Tibial artery (tissue), 4 donors: ENCODE measurements around the gene MTHFD1L.
A peak's percentile ranks its signal among the peaks of the same experiment; 100 is the strongest.

Experiments used
- DNase-seq, 2 donors: peaks; one replicate each; pipeline ENCODE4 v3.0.0-alpha.2; 2019
- H3K27ac ChIP-seq, 2 donors: fragments of 200-600 bp; sonication (generic) in 1 of 2; 1 replicate in 1 of 2; 2 replicates in 1 of 2; pipeline ENCODE4 v1.5.1; 2018 to 2019; ENCODE audit warnings: mild to moderate bottlenecking in 1 of 2
- H3K27me3 ChIP-seq, 2 donors: fragments of 200-600 bp; sonication (generic) in 1 of 2; one replicate each; pipeline versions ENCODE4 v1.5.1 to v1.6.0; 2016 to 2019
- H3K36me3 ChIP-seq, 3 donors: fragments of 200-600 bp; sonication (generic) in 2 of 3; one replicate each; pipeline ENCODE4 v1.5.1; 2016 to 2019; ENCODE audit warnings: mild to moderate bottlenecking in 2 of 3
- H3K4me1 ChIP-seq, 4 donors: fragments of 200-600 bp; sonication (generic) in 2 of 4; 1 replicate in 3 of 4; 2 replicates in 1 of 4; pipeline ENCODE4 v1.5.1; 2016 to 2019
- H3K4me3 ChIP-seq, 2 donors: fragments of 200-600 bp; sonication (generic) in 1 of 2; 1 replicate in 1 of 2; 2 replicates in 1 of 2; pipeline ENCODE4 v1.5.1; 2018 to 2019; ENCODE audit warnings: mild to moderate bottlenecking in 2 of 2
- H3K9me3 ChIP-seq, 3 donors: fragments of 200-600 bp; sonication (generic) in 1 of 3; one replicate each; pipeline ENCODE4 v1.5.1; 2016 to 2019
- CTCF ChIP-seq, 2 experiments: fragments of 200-600 bp in 1 of 2; fragments of 450-650 bp in 1 of 2; IDR thresholded peaks; one replicate each; pipeline ENCODE4 v1.5.1; 2017 to 2019; ENCODE audit warnings: antibody characterized with exemption in 2 of 2, mild to moderate bottlenecking in 1 of 2, moderate library complexity in 1 of 2
- intact Hi-C: fragments of 100-400 bp; cut with DNase I; formaldehyde crosslinking; loops from one replicate; pipeline ENCODE4 v1.15.0; 2023; ENCODE audit warnings: low total_unique reads

The MTHFD1L gene

GRCh38 chr6:150924808-150925589 lies 59.5 kb downstream of the MTHFD1L start:
- Histone ChIP-seq H3K4me3 (no peak overlapping the region), H3K27ac (peak overlapping the region; percentile 17 to 42), H3K9me3 (no peaks in the 10 kb centered on the region), H3K4me1 (peaks cover 0 to 31% (median 1%) of the 10 kb centered on the region in 4 donors), H3K27me3 (no peaks in the 10 kb centered on the region), H3K36me3 (peaks cover 3 to 6% (median 4%) of the 10 kb centered on the region in 3 donors)
- no peak for TF ChIP-seq CTCF (IDR thresholded peaks at IDR 0.05)
- peak in 1 of 2 donors; percentile 34 for DNase-seq
- intact Hi-C loops: no loop called here

GRCh38 chr6:150925590-150925928 lies 60.1 kb downstream of the MTHFD1L start:
- Histone ChIP-seq H3K4me1 (peaks cover 0 to 34% (median 2%) of the 10 kb centered on the region in 4 donors), H3K4me3 (no peak overlapping the region), H3K27ac (peak overlapping the region; percentile 17 to 43), H3K9me3 (no peaks in the 10 kb centered on the region), H3K36me3 (peaks cover 0 to 4% (median 0%) of the 10 kb centered on the region in 3 donors), H3K27me3 (no peaks in the 10 kb centered on the region)
- intact Hi-C loops: no loop called here
- TF ChIP-seq CTCF (IDR thresholded peaks at IDR 0.05): no peak
- no peak for DNase-seq

GRCh38 chr6:150925976-150926375 lies 60.5 kb downstream of the MTHFD1L start:
- H3K36me3 ChIP-seq: peaks cover 0 to 4% (median 0%) of the 10 kb centered on the region in 3 donors
- no peak for DNase-seq
- H3K4me3 ChIP-seq: no peak overlapping the region
- no peaks in the 10 kb centered on the region for H3K9me3 ChIP-seq
- H3K4me1 ChIP-seq: peaks cover 0 to 38% (median 6%) of the 10 kb centered on the region in 4 donors
- peak overlapping the region in 1 of 2 donors; percentile 43 for H3K27ac ChIP-seq
- no peak for TF ChIP-seq CTCF (IDR thresholded peaks at IDR 0.05)
- intact Hi-C loops: no loop called here
- H3K27me3 ChIP-seq: no peaks in the 10 kb centered on the region

- Histone ChIP-seq H3K36me3 (no peaks in the 10 kb centered on the region), H3K27me3 (no peaks in the 10 kb centered on the region), H3K4me1 (peaks cover 0 to 57% (median 12%) of the 10 kb centered on the region in 4 donors), H3K9me3 (no peaks in the 10 kb centered on the region), H3K4me3 (no peak overlapping the region), H3K27ac (peak overlapping the region; percentile 1 to 48)
- intact Hi-C loops: no loop called here
- TF ChIP-seq CTCF (IDR thresholded peaks at IDR 0.05): peak in 1 of 2 experiments; percentile 14
- no peak for DNase-seq
These were observed 63.4 kb downstream of the MTHFD1L start for GRCh38 chr6:150928882-150929281.

GRCh38 chr6:150929416-150929815 lies 63.9 kb downstream of the MTHFD1L start:
- no peaks in the 10 kb centered on the region for H3K36me3 ChIP-seq

More at GRCh38 chr6:150929416-150929815, 63.9 kb downstream of the MTHFD1L start:
- H3K27me3 ChIP-seq: no peaks in the 10 kb centered on the region
- no peak for DNase-seq
- intact Hi-C loops: no loop called here
- H3K27ac ChIP-seq: peak overlapping the region; percentile 1 to 48
- peaks cover 0 to 52% (median 11%) of the 10 kb centered on the region in 4 donors for H3K4me1 ChIP-seq
- no peak overlapping the region for H3K4me3 ChIP-seq
- H3K9me3 ChIP-seq: no peaks in the 10 kb centered on the region
- TF ChIP-seq CTCF (IDR thresholded peaks at IDR 0.05): no peak
